Thyroid gland (tissue), 4 donors: ENCODE measurements around the gene CA14.

ENCODE experiments used
- CTCF ChIP-seq, 6 experiments: fragments of 200-600 bp in 3 of 6; fragments of 450-650 bp in 3 of 6; sonication (generic) in 3 of 6; IDR thresholded peaks; one replicate each; pipeline ENCODE4 v1.5.1; 2016 to 2019; ENCODE audit warnings: antibody characterized with exemption in 6 of 6, mild to moderate bottlenecking in 2 of 6, inconsistent platforms in 1 of 6, moderate library complexity in 1 of 6
- POLR2A ChIP-seq, 2 donors: fragments of 450-650 bp; IDR thresholded peaks; one replicate each; pipeline ENCODE4 v1.6.1; 2017; ENCODE audit warnings: antibody characterized with exemption in 2 of 2, mild to moderate bottlenecking in 2 of 2, moderate library complexity in 1 of 2

- TF ChIP-seq CTCF (IDR thresholded peaks at IDR 0.05), result no peak
- no peak for TF ChIP-seq POLR2A (IDR thresholded peaks at IDR 0.05)
Measured at GRCh38 chr1:150225546-150225945, 32.0 kb upstream of the CA14 start.
